Coronary artery (tissue), 2 donors: ENCODE data around the gene DLX5.

Source experiments
- DNase-seq: peaks from one replicate; pipeline ENCODE4 v3.0.0-alpha.2; 2017; ENCODE audit warnings: low spot score
- H3K27ac ChIP-seq, 2 donors: fragments of 200-600 bp; sonication (generic); one replicate each; pipeline ENCODE4 v1.5.1; 2016 to 2019
- H3K4me3 ChIP-seq: fragments of 200-600 bp; sonication (generic); 2 replicates; pipeline ENCODE4 v1.5.1; 2016; ENCODE audit warnings: mild to moderate bottlenecking, moderate library complexity
- CTCF ChIP-seq: fragments of 200-600 bp; sonication (generic); IDR thresholded peaks from one replicate; pipeline ENCODE4 v1.5.1; 2019; ENCODE audit warnings: antibody characterized with exemption

DLX5 gene

GRCh38 chr7:97020996-97021746 lies 3.5 kb downstream of the DLX5 start:
- Histone ChIP-seq H3K27ac (no peak overlapping the region), H3K4me3 (peak overlapping the region; percentile 46)
- TF ChIP-seq CTCF, result no peak
- no peak for DNase-seq

GRCh38 chr7:97020601-97020995 lies 4.0 kb downstream of the DLX5 start:
- TF ChIP-seq CTCF, result no peak
- Histone ChIP-seq H3K4me3 (peak overlapping the region; percentile 46), H3K27ac (no peak overlapping the region)
- DNase-seq, result no peak

GRCh38 chr7:97019710-97020225 lies 4.9 kb downstream of the DLX5 start:
- Histone ChIP-seq H3K27ac (no peak overlapping the region), H3K4me3 (no peak overlapping the region)
- no peak for TF ChIP-seq CTCF
- no peak for DNase-seq

- Histone ChIP-seq H3K27ac (no peak overlapping the region), H3K4me3 (no peak overlapping the region)
- TF ChIP-seq CTCF, result no peak
- DNase-seq, result no peak
Measured at GRCh38 chr7:97018791-97019531, 5.7 kb downstream of the DLX5 start.

GRCh38 chr7:97018126-97018601 lies 6.5 kb downstream of the DLX5 start:
- Histone ChIP-seq H3K27ac (no peak overlapping the region), H3K4me3 (peak overlapping the region; percentile 14)
- no peak for DNase-seq
- no peak for TF ChIP-seq CTCF

GRCh38 chr7:97017192-97018125 lies 7.2 kb downstream of the DLX5 start:
- DNase-seq, result no peak
- TF ChIP-seq CTCF, result no peak
- Histone ChIP-seq H3K27ac (no peak overlapping the region), H3K4me3 (peak overlapping the region; percentile 31)
